SH-SY5Y (cell line): ENCODE measurements around the gene SACM1L.

Experiments used
- GATA2 ChIP-seq: IDR thresholded peaks from 2 replicates; pipeline ENCODE4 v1.6.1; 2011; ENCODE audit warnings: mild to moderate bottlenecking, low read depth, low read length
- GATA3 ChIP-seq: IDR thresholded peaks from 2 replicates; pipeline ENCODE4 v1.6.1; 2011; ENCODE audit warnings: low read depth, mild to moderate bottlenecking, low read length, moderate library complexity

GRCh38 chr3:45711931-45712330 lies 22.7 kb downstream of the SACM1L start:
- no peak for TF ChIP-seq GATA2
- no peak for TF ChIP-seq GATA3
